Activated T-cell treated with anti-CD3 and anti-CD28 coated beads, Interleukin-2, amount 50 U/mL, for 72 hours (primary cell): ENCODE measurements around the gene BSCL2. TPM values are rescaled to one million over a fixed set of nuclear protein-coding genes. Genes with fewer than 3 reads are reported as not detected.

ENCODE experiments used
- ATAC-seq, 2 donors: fragments of 150-1000 bp; cut with Tn5 transposase; replicated peaks in 1 of 2; 2 replicates each; pipeline ENCODE4 v1.10.0; 2021; ENCODE audit warnings: moderate library complexity in 2 of 2, mild to moderate bottlenecking in 1 of 2
- DNase-seq, 2 donors: peaks; one replicate each; pipeline ENCODE4 v3.0.0; 2021 to 2022; ENCODE audit warnings: mixed read lengths in 1 of 2
- H3K27ac Mint-ChIP-seq: one replicate; pipeline ENCODE4 v1.8.0; 2022; ENCODE audit warnings: mild to moderate bottlenecking, moderate library complexity, mixed read lengths
- H3K27me3 Mint-ChIP-seq: one replicate; pipeline ENCODE4 v1.8.0; 2022; ENCODE audit warnings: low read depth, mixed read lengths
- H3K36me3 Mint-ChIP-seq, 2 donors: one replicate each; pipeline ENCODE4 v1.8.0; 2022; ENCODE audit warnings: mixed read lengths in 2 of 2, mild to moderate bottlenecking in 1 of 2; ENCODE audit not compliant: insufficient read depth in 2 of 2
- H3K4me1 Mint-ChIP-seq: one replicate; pipeline ENCODE4 v1.8.0; 2022; ENCODE audit warnings: low read depth, mixed read lengths
- H3K4me3 Mint-ChIP-seq, 2 donors: one replicate each; pipeline ENCODE4 v1.8.0; 2022; ENCODE audit warnings: mild to moderate bottlenecking in 2 of 2, mixed read lengths in 2 of 2, moderate library complexity in 2 of 2
- H3K9me3 Mint-ChIP-seq, 2 donors: one replicate each; pipeline ENCODE4 v1.8.0; 2022; ENCODE audit warnings: mixed read lengths in 2 of 2
- total RNA-seq, 2 donors: library from RNA; stranded (reverse); gene quantifications; one replicate each; pipeline ENCODE4 v1.2.3, GENCODE V29; 2022

Gene BSCL2
- total RNA-seq, 2 donors from 2014 or later: 38.4 to 40.7 TPM

GRCh38 chr11:62673196-62673525 is 34.1 kb downstream of the BSCL2 start:
- no peaks in the 10 kb centered on the region for H3K9me3 Mint-ChIP-seq
- peaks cover 66% of the 10 kb centered on the region for H3K4me1 Mint-ChIP-seq
- no peak overlapping the region for H3K27ac Mint-ChIP-seq
- ATAC-seq: no peak
- peaks cover 11 to 23% of the 10 kb centered on the region in 2 donors for H3K36me3 Mint-ChIP-seq
- no peaks in the 10 kb centered on the region for H3K27me3 Mint-ChIP-seq
- DNase-seq: no peak
- H3K4me3 Mint-ChIP-seq: peak overlapping the region; percentile 92 to 100

GRCh38 chr11:62671608-62672389 is 35.4 kb downstream of the BSCL2 start, which contains the start of the genes LBHD1 and UQCC3:
TSS of gene LBHD1 (minus strand) at chr11:62672267. CDS start at chr11:62670031, 2,236 bp downstream.
TSS of gene UQCC3 (plus strand) at chr11:62671673. CDS start at chr11:62671746, 73 bp downstream.
- Mint-ChIP-seq H3K9me3 (no peaks in the 10 kb centered on the region), H3K36me3 (peaks cover 9 to 14% of the 10 kb centered on the region in 2 donors), H3K4me3 (peak within 1 kb of the TSS; percentile 92 to 100), H3K27ac (peak within 1 kb of the TSS; percentile 94), H3K27me3 (no peaks in the 10 kb centered on the region), H3K4me1 (peaks cover 66% of the 10 kb centered on the region)
- DNase-seq (peak; percentile 83 to 86), ATAC-seq (peak; percentile 85 to 88)

GRCh38 chr11:62671236-62671607 is 36.0 kb downstream of the BSCL2 start:
- ATAC-seq (peak; percentile 24 to 35), DNase-seq (peak in 1 of 2 donors; percentile 34)
- Mint-ChIP-seq H3K27me3 (no peaks in the 10 kb centered on the region), H3K27ac (peak overlapping the region; percentile 91), H3K9me3 (no peaks in the 10 kb centered on the region), H3K4me3 (peak overlapping the region; percentile 92 to 100), H3K4me1 (peaks cover 66% of the 10 kb centered on the region), H3K36me3 (peaks cover 10 to 17% of the 10 kb centered on the region in 2 donors)

- Mint-ChIP-seq H3K9me3 (no peaks in the 10 kb centered on the region), H3K36me3 (peaks cover 7 to 13% of the 10 kb centered on the region in 2 donors), H3K27ac (peak overlapping the region; percentile 91), H3K4me3 (peak overlapping the region; percentile 92 to 100), H3K27me3 (no peaks in the 10 kb centered on the region), H3K4me1 (peaks cover 61% of the 10 kb centered on the region)
- ATAC-seq: no peak
- DNase-seq: no peak
Observed at GRCh38 chr11:62669420-62670161, 37.6 kb downstream of the BSCL2 start.

- DNase-seq: no peak
- Mint-ChIP-seq H3K9me3 (no peaks in the 10 kb centered on the region), H3K4me3 (peak overlapping the region; percentile 96 to 97), H3K27ac (peak overlapping the region; percentile 95), H3K36me3 (peaks cover 8 to 19% of the 10 kb centered on the region in 2 donors), H3K4me1 (peaks cover 58% of the 10 kb centered on the region), H3K27me3 (no peaks in the 10 kb centered on the region)
- no peak for ATAC-seq
Observed at GRCh38 chr11:62667460-62667859, 39.8 kb downstream of the BSCL2 start.

- ATAC-seq (no peak), DNase-seq (no peak)
- Mint-ChIP-seq H3K27me3 (no peaks in the 10 kb centered on the region), H3K9me3 (no peaks in the 10 kb centered on the region), H3K4me3 (peak overlapping the region; percentile 96 to 97), H3K27ac (peak overlapping the region; percentile 95), H3K4me1 (peaks cover 56% of the 10 kb centered on the region), H3K36me3 (peaks cover 8 to 18% of the 10 kb centered on the region in 2 donors)
Observed at GRCh38 chr11:62666259-62666926, 40.8 kb downstream of the BSCL2 start.

GRCh38 chr11:62665599-62666258 is 41.5 kb downstream of the BSCL2 start:
- ATAC-seq (peak; percentile 27 to 39), DNase-seq (peak; percentile 62 to 73)
- Mint-ChIP-seq H3K4me3 (peak overlapping the region; percentile 96 to 97), H3K27me3 (no peaks in the 10 kb centered on the region), H3K4me1 (peaks cover 50% of the 10 kb centered on the region), H3K9me3 (no peaks in the 10 kb centered on the region), H3K36me3 (peaks cover 4 to 16% of the 10 kb centered on the region in 2 donors), H3K27ac (peak overlapping the region; percentile 95)

- peak; percentile 97 to 99 for DNase-seq
- Mint-ChIP-seq H3K27ac (peak within 1 kb of the TSS; percentile 95), H3K36me3 (peaks cover 4 to 16% of the 10 kb centered on the region in 2 donors), H3K4me3 (peak within 1 kb of the TSS; percentile 96 to 97), H3K4me1 (peaks cover 45% of the 10 kb centered on the region), H3K9me3 (no peaks in the 10 kb centered on the region), H3K27me3 (no peaks in the 10 kb centered on the region)
- peak; percentile 86 to 90 for ATAC-seq
Observed at GRCh38 chr11:62665075-62665598, 42.1 kb downstream of the BSCL2 start, which contains the start of the genes C11orf98 and CSKMT. TSS of gene C11orf98 (minus strand) at chr11:62665210. CDS start at chr11:62665169, 41 bp downstream. TSS of gene CSKMT (plus strand) at chr11:62665312. CDS start at chr11:62665880, 568 bp downstream.

- H3K27me3 Mint-ChIP-seq: no peaks in the 10 kb centered on the region
- DNase-seq: peak; percentile 69 to 72
- peak overlapping the region; percentile 95 for H3K27ac Mint-ChIP-seq
- peak overlapping the region; percentile 96 to 97 for H3K4me3 Mint-ChIP-seq
- ATAC-seq: peak; percentile 54
- H3K36me3 Mint-ChIP-seq: peaks cover 4 to 16% of the 10 kb centered on the region in 2 donors
- peaks cover 39% of the 10 kb centered on the region for H3K4me1 Mint-ChIP-seq
- H3K9me3 Mint-ChIP-seq: no peaks in the 10 kb centered on the region
Observed at GRCh38 chr11:62664405-62665074, 42.7 kb downstream of the BSCL2 start.

- H3K9me3 Mint-ChIP-seq: no peaks in the 10 kb centered on the region
- ATAC-seq (no peak), DNase-seq (no peak)
- H3K27ac Mint-ChIP-seq: peak overlapping the region; percentile 36
- no peaks in the 10 kb centered on the region for H3K36me3 Mint-ChIP-seq
- no peak overlapping the region for H3K4me3 Mint-ChIP-seq
- no peaks in the 10 kb centered on the region for H3K27me3 Mint-ChIP-seq
- peaks cover 24% of the 10 kb centered on the region for H3K4me1 Mint-ChIP-seq
Observed at GRCh38 chr11:62656796-62657429, 50.3 kb downstream of the BSCL2 start.

GRCh38 chr11:62654297-62654696 is 52.9 kb downstream of the BSCL2 start:
- Mint-ChIP-seq H3K27ac (peak overlapping the region; percentile 31), H3K4me1 (peaks cover 36% of the 10 kb centered on the region), H3K4me3 (peak overlapping the region; percentile 56 to 96), H3K9me3 (no peaks in the 10 kb centered on the region), H3K36me3 (no peaks in the 10 kb centered on the region), H3K27me3 (no peaks in the 10 kb centered on the region)
- DNase-seq (no peak), ATAC-seq (no peak)
